Activated CD8-positive, alpha-beta memory T cell treated with anti-CD3 and anti-CD28 coated beads, Interleukin-2, amount 50 U/mL, for 24 hours (primary cell): ENCODE measurements around the gene PTPRN2.
"Not testable (repeated sequence)": the region's sequence is repeated elsewhere in the genome, so short reads cannot be mapped to it uniquely, and the experiment has no call there.

Source experiments
- DNase-seq: peaks from one replicate; pipeline ENCODE4 v3.0.0-alpha.2; 2020; ENCODE audit errors: extremely low read depth

Gene PTPRN2

GRCh38 chr7:158443688-158444483 lies 143.7 kb downstream of the PTPRN2 start:
- no peak for DNase-seq

GRCh38 chr7:158443014-158443687 lies 144.5 kb downstream of the PTPRN2 start:
- no peak for DNase-seq

GRCh38 chr7:158442260-158442659 lies 145.4 kb downstream of the PTPRN2 start:
- DNase-seq = no peak

- DNase-seq = no peak
These were observed 148.6 kb downstream of the PTPRN2 start for GRCh38 chr7:158439035-158439434.

GRCh38 chr7:158432369-158433341 lies 155.0 kb downstream of the PTPRN2 start:
- DNase-seq = no peak

- DNase-seq = no peak
These were observed 155.7 kb downstream of the PTPRN2 start for GRCh38 chr7:158431941-158432347.

DNA sequence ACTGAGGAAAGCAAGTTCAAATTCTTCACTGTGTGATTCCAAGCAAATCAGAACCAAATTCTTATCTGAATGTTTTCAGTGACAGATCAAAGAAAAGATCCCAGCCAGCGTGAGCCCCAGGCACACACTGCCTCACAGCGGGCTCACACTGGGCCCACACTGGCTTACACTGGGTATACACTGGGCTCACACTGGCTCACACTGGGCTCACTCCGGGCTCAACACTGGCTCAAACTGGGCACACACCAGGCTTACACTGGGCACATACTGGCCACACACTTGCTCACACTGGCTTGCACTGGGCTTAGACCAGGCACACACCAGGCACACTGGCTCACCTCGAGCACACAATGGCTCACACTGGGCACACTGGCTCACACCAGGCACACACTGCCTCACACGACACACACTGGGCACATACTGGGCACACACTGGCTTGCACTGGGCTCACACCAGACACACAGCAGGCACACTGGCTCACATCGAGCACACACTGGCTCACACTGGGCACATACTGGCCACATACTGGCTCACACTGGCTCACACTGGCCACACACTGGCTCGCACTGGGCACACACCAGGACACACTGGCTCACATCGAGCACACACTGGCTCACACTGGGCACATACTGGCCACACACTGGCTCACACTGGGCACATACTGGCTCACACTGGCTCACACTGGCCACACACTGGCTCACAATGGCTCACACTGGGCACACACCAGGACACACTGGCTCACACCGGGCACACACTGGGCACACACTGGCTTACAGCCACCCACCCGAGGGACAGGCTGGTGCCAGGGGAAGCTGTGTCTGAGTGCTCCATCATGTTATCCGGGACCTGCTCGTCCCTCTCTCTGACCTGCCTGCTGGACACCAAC lies 156.3 kb downstream of the PTPRN2 start:
- DNase-seq = no peak

DNA sequence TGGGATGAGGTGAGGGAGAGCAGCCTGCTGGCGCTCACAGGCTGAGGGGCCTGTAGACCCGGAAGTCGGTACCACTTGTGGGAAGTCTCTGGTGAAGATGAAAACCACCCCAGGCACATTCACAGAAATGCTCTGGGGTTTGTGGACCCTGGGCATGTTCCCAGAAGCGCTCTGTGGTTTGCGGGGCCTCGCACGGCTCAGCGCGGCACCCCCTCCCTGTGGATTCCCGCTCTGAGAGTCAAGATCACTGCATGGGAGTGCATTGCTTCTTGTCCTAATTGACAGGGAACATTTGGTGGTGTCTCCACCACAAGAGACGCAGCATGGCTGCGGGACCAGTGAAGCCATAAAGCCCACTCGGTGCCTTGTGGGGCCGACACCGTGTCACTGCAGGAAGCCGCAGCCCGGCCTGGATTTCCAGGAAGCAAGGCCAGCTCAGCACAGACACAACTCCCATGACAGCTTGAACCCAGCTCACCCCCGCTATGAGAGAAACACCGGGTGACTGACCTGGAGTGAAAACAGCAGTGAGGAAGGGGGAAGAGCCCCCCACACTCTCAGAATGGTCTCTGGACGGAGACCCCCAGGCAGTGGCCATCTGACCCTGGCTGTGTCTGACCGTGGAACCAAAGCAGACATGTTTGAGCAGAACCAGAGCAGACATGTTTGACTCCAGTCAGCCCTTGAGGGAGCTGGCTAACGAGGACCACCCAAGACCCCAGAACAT lies 157.2 kb downstream of the PTPRN2 start:
- no peak for DNase-seq

GRCh38 chr7:158428837-158429753 lies 158.5 kb downstream of the PTPRN2 start:
- no peak for DNase-seq

- no peak for DNase-seq
These were observed 159.3 kb downstream of the PTPRN2 start for GRCh38 chr7:158428131-158428836.

- DNase-seq = not testable (repeated sequence)
These were observed 161.9 kb downstream of the PTPRN2 start for GRCh38 chr7:158425676-158426075.

DNA sequence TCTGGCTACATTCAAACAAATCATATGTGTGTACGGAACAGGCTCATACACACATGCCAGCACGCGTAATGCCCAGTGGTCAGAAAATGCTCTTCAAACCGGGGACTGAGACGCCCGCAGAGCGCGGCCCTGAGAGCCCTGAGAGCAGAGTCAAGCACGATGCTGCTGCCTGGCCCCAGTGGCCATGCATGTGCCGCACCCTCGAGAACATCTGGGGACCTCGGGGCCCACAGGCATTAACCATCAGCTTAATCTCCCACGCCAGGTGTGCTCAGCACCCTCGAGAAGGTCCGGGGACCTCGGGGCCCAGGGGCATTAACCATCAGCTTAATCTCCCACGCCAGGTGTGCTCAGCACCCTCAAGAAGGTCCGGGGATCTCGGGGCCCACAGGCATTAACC lies 163.1 kb downstream of the PTPRN2 start:
- DNase-seq = no peak

DNA sequence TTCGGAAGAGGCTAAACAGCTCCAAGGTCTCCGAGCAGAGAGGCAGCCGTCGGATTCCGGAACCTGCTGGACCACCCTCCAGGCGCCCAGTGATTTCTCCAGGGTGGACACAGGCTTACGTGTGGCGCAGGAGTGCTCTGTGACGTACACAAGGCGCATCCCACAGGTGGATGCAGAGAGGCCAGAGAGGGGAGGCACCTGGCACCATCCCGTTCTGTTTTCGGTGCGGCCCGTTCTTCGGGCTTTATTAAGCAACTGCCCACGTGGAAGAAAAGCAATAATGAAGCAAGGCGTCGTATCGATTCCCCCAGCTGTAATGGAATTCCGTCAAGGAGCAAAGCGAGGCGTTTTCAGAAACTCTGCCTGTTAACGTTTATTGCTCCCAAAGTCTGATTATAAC lies 163.6 kb downstream of the PTPRN2 start:
- DNase-seq = no peak

DNA sequence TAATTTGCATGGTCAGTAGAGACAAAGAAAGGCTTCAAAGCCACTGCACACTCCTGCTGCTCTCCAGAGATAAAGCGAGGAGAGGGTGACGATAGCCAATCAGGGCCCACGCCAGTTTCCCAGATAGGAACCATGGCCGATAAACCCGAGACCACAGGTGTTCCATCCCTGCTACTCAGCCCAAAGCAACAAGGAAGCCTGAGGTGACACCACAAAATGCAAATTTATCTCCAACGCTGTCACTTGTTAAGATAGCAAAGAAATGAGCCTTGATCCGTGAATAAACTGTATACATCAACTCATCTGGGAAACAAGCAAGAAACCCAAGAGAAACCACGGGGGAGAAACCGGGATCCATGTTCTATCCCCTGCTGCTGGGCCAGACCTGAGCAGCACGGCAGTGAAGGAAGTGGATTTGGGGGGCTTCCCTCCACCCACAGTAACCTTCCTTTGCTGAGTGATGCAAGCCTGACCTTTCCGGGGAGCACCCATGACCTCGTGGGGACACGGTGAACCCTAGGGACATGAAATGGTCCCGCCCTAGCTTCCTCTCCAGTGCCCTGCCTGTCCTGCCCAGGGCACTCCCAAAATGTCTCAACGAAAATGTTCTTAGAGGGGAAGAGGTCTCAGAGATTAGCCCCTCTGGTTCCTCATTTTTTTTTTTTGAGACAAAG lies 164.6 kb downstream of the PTPRN2 start:
- DNase-seq = no peak

DNA sequence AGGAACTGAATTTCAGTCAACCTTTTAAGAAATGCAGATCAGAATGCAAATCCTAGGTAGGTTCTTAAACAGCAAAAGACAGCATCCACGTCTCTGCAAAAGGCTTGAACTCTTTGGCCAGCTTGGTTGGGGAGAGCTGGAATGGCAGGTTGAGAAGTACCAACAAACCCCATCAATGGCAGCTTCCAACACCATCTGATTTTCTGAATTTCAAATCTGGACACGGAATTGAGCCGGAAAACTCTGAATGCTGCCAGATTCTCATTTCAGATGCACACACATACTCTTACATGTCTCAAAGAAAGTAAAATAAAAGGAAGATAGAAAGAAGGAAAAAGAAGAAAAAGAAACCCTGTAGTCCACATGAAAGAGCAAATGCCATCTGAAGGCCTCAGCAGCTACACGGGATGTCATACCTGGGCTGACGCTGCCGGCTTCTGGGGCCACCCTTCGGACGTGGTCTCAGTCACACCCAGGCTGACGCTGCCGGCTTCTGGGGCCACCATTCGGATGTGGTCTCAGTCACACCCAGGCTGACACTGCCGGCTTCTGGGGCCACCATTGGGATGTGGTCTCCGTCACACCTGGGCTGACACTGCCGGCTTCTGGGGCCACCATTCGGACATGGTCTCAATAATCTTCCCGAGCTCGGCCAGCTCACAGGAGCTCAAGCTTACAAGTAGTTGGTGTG lies 165.3 kb downstream of the PTPRN2 start:
- DNase-seq = no peak

DNA sequence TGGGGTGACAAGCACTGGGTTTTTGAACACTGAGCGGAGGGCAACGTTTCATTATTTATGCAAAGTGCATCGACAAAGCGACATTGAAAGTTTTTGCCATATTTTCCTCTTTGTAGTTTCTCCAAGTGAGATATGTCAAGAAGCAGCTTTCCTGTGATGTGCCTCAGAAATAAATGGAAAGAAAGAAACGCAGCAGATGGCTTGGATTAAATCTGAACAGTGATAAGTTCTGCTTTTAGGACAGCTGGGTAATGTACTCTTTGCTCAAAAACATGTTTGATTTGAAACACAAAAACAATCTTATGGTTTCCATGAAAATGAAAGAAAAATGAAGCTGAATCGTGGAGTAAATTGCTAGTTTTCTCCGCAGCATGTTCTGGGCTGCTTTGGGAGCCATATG lies 166.3 kb downstream of the PTPRN2 start:
- no peak for DNase-seq

- no peak for DNase-seq
These were observed 166.9 kb downstream of the PTPRN2 start for GRCh38 chr7:158420591-158421340.
